Activated CD4-positive, alpha-beta T cell treated with anti-CD3 and anti-CD28 coated beads for 36 hours (primary cell): ENCODE measurements around the gene C4orf33. TPM values are rescaled to one million over a fixed set of nuclear protein-coding genes. Genes with fewer than 3 reads are reported as not detected.

Experiments used
- ATAC-seq: fragments of 200-7000 bp; cut with Tn5 transposase; one replicate; pipeline ENCODE4 v1.10.0; 2021; ENCODE audit warnings: mild to moderate bottlenecking, moderate library complexity
- CTCF ChIA-PET: fragments of 350-600 bp; sonication (Branson Sonifier 250); formaldehyde crosslinking; loops from one replicate; lab custom pipeline; 2021; ENCODE audit warnings: antibody characterized with exemption; lab: Charles Lee
- POLR2A ChIA-PET: fragments of 350-600 bp; sonication (Branson Sonifier 250); formaldehyde crosslinking; loops from one replicate; lab custom pipeline; 2021; ENCODE audit warnings: antibody characterized with exemption, inconsistent platforms; lab: Charles Lee
- DNase-seq: peaks from one replicate; pipeline ENCODE4 v3.0.0-alpha.2; 2020
- H3K27ac Mint-ChIP-seq: one replicate; pipeline ENCODE4 v1.8.0; 2021; ENCODE audit warnings: mixed read lengths
- H3K27me3 Mint-ChIP-seq: one replicate; pipeline ENCODE4 v1.8.0; 2021; ENCODE audit warnings: mixed read lengths
- H3K36me3 Mint-ChIP-seq: one replicate; pipeline ENCODE4 v1.8.0; 2021; ENCODE audit warnings: low read depth, mixed read lengths
- H3K4me1 Mint-ChIP-seq: one replicate; pipeline ENCODE4 v1.8.0; 2021; ENCODE audit warnings: mixed read lengths
- H3K4me3 Mint-ChIP-seq: one replicate; pipeline ENCODE4 v1.8.0; 2021; ENCODE audit warnings: mild to moderate bottlenecking, moderate library complexity, mixed read lengths
- H3K9me3 Mint-ChIP-seq: one replicate; pipeline ENCODE4 v1.8.0; 2021; ENCODE audit warnings: low read depth, mixed read lengths
- intact Hi-C, 2 experiments: fragments of 100-400 bp; cut with DNase I in 1 of 2; cut with micrococcal nuclease in 1 of 2; formaldehyde crosslinking; loops; one replicate each; pipeline versions ENCODE4 v1.14.2 to v1.15.1; 2022 to 2024; cut with DNase I, micrococcal nuclease
- total RNA-seq, 2 experiments: library from RNA; stranded (reverse); gene quantifications; one replicate each; pipeline ENCODE4 v1.2.3, GENCODE V29; 2021

Gene C4orf33
- total RNA-seq, 2 experiments from 2014 or later, result 14.8 to 16.9 TPM

- Mint-ChIP-seq H3K27ac (no peak overlapping the region), H3K4me1 (no peaks in the 10 kb centered on the region), H3K36me3 (no peaks in the 10 kb centered on the region), H3K4me3 (no peak overlapping the region), H3K9me3 (no peaks in the 10 kb centered on the region), H3K27me3 (peaks cover 4% of the 10 kb centered on the region)
- ATAC-seq (no peak), DNase-seq (no peak)
- ChIA-PET CTCF (no interaction called here), POLR2A (no interaction called here)
- intact Hi-C loops, result no loop called here
These were observed 56.4 kb downstream of the C4orf33 start for GRCh38 chr4:129152350-129152749.

GRCh38 chr4:129153700-129154099 is 57.7 kb downstream of the C4orf33 start:
- intact Hi-C loops, result no loop called here
- Mint-ChIP-seq H3K36me3 (no peaks in the 10 kb centered on the region), H3K4me3 (no peak overlapping the region), H3K27ac (no peak overlapping the region), H3K4me1 (no peaks in the 10 kb centered on the region), H3K9me3 (peaks cover 3% of the 10 kb centered on the region), H3K27me3 (peaks cover 8% of the 10 kb centered on the region)
- ATAC-seq (no peak), DNase-seq (no peak)
- ChIA-PET POLR2A (no interaction called here), CTCF (no interaction called here)

GRCh38 chr4:129162450-129162849 is 66.5 kb downstream of the C4orf33 start:
- ATAC-seq, result no peak
- Mint-ChIP-seq H3K9me3 (peaks cover 2% of the 10 kb centered on the region), H3K4me3 (no peak overlapping the region), H3K4me1 (no peaks in the 10 kb centered on the region), H3K27me3 (peaks cover 22% of the 10 kb centered on the region), H3K36me3 (no peaks in the 10 kb centered on the region), H3K27ac (no peak overlapping the region)
- no peak for DNase-seq
- ChIA-PET CTCF (no interaction called here), POLR2A (no interaction called here)
- intact Hi-C loops, result no loop called here

- H3K27me3 Mint-ChIP-seq, result peaks cover 24% of the 10 kb centered on the region
- H3K4me1 Mint-ChIP-seq, result no peaks in the 10 kb centered on the region
- CTCF ChIA-PET, result no interaction called here
- POLR2A ChIA-PET, result no interaction called here
- DNase-seq, result no peak
- intact Hi-C loops, result no loop called here
- no peaks in the 10 kb centered on the region for H3K9me3 Mint-ChIP-seq
- no peak overlapping the region for H3K27ac Mint-ChIP-seq
- ATAC-seq, result no peak
- no peaks in the 10 kb centered on the region for H3K36me3 Mint-ChIP-seq
- no peak overlapping the region for H3K4me3 Mint-ChIP-seq
These were observed 67.5 kb downstream of the C4orf33 start for GRCh38 chr4:129163427-129163826.

DNA sequence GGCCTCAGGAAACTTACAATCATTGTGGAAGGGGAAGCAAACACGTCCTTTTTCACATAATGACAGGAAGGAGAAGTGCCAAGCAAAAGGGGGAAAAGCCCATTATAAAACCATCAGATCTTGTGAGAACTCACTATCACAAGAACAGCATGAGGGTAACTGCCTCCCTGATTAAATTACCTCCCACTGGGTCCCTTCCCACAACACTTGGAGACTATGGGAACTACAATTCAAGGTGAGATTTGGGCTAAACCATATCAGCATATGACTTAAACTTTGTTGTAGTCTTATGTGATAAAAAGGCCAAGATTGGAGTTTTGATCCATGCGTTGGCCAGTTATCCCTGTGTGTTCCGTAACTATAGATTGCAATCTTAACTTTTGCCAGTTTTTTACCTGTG is 68.3 kb downstream of the C4orf33 start:
- H3K4me3 Mint-ChIP-seq, result no peak overlapping the region
- POLR2A ChIA-PET, result no interaction called here

More for the DNA sequence above, 68.3 kb downstream of the C4orf33 start:
- Mint-ChIP-seq H3K4me1 (no peaks in the 10 kb centered on the region), H3K9me3 (no peaks in the 10 kb centered on the region), H3K36me3 (no peaks in the 10 kb centered on the region), H3K27ac (no peak overlapping the region), H3K27me3 (peaks cover 25% of the 10 kb centered on the region)
- ATAC-seq (no peak), DNase-seq (no peak)
- CTCF ChIA-PET, result no interaction called here
- intact Hi-C loops, result no loop called here

Other genes with a start within 250 kb of the C4orf33 start
- gene SCLT1, start 2.6 kb upstream of the C4orf33 start, total RNA-seq, result 10 to 100 TPM; 18.7 to 19.3 TPM